ENCODE measurements around the gene GNAZ.

DNA sequence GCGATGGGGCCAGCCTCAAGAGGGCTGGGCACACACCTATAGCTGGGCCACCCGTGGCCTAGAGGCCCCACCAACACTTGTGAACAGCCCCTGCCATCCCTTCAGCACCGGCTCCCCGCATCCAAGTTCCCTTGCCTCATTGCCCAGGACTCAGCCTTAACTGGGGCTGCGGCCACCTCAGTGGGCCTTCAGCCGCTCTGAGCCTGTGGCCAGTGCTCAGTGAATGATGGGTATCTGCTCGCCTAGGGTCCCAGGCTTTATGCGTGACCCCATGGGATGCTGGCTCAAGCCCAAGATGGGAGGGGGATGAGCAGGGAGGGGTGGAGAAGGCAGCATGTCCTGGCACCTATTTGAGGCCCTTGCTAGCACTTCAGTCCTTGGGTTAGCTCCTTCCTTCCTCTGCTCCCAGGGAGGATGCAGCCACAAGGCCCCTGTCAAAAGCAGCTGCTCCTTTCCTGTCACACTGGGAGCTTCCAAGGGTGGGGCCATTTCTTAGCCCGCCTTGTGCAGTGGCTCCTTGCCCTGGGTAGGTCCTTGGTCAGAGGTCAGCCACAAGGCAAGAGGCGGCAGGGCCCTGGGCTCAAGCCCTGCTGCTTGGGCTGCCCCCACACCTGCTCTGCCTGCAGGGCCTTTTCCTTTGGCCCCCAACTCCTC is 31.8 kb downstream of the GNAZ start:
- TF ChIP-seq, protein P1, sequence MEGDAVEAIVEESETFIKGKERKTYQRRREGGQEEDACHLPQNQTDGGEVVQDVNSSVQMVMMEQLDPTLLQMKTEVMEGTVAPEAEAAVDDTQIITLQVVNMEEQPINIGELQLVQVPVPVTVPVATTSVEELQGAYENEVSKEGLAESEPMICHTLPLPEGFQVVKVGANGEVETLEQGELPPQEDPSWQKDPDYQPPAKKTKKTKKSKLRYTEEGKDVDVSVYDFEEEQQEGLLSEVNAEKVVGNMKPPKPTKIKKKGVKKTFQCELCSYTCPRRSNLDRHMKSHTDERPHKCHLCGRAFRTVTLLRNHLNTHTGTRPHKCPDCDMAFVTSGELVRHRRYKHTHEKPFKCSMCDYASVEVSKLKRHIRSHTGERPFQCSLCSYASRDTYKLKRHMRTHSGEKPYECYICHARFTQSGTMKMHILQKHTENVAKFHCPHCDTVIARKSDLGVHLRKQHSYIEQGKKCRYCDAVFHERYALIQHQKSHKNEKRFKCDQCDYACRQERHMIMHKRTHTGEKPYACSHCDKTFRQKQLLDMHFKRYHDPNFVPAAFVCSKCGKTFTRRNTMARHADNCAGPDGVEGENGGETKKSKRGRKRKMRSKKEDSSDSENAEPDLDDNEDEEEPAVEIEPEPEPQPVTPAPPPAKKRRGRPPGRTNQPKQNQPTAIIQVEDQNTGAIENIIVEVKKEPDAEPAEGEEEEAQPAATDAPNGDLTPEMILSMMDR (IDR thresholded peaks at IDR 0.05; ENCODE audit: low read depth, low read length, poor library complexity, severe bottlenecking) = no peak
- no peak for TF ChIP-seq EZH2phosphoT487 (IDR thresholded peaks at IDR 0.05; ENCODE audit: borderline replicate concordance, low read length)
